ENCODE data around the gene KIAA0232.

DNA sequence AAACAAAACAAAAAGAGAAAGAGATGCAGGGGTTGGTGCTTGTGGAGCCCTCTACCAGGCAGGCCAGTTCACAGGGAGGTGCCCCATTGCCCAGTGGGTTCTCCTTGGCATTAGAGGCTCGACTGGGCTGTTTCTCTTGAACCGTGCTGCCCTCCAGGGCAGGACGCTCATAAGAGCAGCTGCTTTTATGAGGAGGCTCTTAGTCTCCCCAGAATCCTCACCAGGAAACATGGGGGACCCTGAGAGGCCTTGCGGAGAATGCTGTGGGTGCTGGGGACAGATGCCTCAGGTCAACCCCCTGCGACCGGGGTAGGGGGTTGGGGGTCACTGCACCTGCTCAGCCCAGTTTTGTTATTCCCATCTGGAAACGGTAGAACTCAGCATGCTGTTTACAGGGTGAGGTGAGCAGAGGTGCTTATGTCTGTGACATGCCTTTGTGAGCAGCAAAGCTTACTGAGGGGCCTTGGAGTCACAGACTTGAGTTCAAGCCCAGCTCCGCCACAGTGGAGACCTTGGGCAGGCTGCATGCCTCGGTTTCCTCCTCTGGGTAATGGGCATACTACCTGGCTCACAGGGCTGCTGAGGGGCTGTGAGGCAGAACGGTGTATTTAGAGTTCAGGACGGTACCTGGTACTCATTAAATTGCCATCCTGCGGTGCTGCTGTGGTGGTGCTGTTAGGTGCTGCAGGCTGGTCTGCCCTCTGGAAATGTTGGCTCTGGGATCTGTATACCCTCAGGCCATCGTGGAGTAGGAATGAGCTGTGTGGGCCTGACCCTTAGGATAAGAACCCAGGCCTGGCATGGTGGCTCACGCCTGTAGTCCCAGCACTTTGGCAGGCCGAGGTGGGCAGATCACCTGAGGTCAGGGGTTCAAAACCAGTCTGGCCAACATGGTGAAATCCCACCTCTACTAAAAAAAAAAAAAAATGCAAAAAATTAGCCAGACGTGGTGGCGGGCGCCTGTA lies 132.8 kb downstream of the KIAA0232 start:
- TF ChIP-seq EZH2phosphoT487 (IDR thresholded peaks at IDR 0.05; ENCODE audit: insufficient read depth, low read depth) (no peak), EZH2 (IDR thresholded peaks at IDR 0.05; ENCODE audit: insufficient read depth, poor library complexity, severe bottlenecking) (no peak)

Measured in GM23248 (cell line).